GM23248 (cell line): ENCODE data around the gene PPP1R37.

Source experiments
- EZH2 ChIP-seq: fragments of 200-600 bp; sonication (generic); IDR thresholded peaks from 2 replicates; pipeline ENCODE4 v1.6.1; 2018; ENCODE audit warnings: antibody characterized with exemption, mild to moderate bottlenecking; ENCODE audit not compliant: insufficient read depth, poor library complexity, severe bottlenecking
- EZH2phosphoT487 ChIP-seq: fragments of 200-600 bp; sonication (generic); IDR thresholded peaks from 2 replicates; pipeline ENCODE4 v1.6.1; 2018; ENCODE audit warnings: antibody characterized with exemption, moderate library complexity, mild to moderate bottlenecking, low read depth; ENCODE audit not compliant: insufficient read depth

DNA sequence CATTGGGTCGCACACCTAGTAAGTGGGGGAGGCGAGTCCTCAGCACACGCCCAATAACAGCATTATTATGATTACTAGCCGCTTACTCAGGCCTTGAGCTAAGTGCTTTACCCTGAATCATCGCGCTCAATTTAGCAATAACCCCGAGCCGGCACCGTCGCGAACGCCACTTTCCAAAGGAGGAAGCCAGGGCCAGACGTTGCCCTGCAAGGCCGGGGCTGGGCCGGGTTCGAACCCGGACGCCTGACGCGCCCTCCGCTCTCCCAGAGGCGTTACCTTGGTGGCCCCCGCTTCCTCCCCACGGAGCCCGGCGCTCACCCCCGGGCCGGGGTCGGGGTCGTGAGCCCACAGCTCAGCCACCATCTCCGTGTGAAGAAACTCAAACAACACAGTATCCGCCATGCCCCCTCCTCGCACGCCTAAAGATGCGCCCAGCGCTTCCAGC lies 84.9 kb downstream of the PPP1R37 start, which contains the start of gene TRAPPC6A:
- TF ChIP-seq EZH2phosphoT487 (no peak), EZH2 (no peak)
